Measurements from ENCODE around the gene FOXE1. TPM values are rescaled to one million over a fixed set of nuclear protein-coding genes. Genes with fewer than 3 reads are reported as not detected.

FOXE1 gene
- total and polyA plus RNA-seq, 10 of the 15 experiments (the other 5 are each of a cell fraction or from before 2014, with no cell fraction given): not detected

DNA sequence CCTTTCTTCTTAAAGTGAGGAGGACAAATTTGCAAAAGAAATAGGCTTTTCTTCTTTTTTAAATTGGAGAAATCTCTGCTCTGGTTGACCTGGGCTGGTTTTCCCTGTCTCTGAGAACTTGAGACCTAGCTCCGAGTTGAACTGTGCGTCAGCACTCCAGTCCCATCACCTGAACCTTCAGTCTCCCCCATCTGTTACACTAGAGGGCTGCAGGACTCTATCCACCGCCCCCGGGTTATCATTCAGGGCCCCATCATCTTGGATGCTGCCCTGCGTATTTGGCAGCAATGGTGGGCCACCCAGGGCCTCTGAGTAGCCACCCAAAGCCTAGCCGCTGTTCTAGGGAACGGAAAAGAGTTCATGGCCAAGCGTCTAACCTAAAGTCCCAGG is 2.5 kb downstream of the FOXE1 start:
- Histone ChIP-seq H3K27ac (ENCODE audit: control insufficient read depth, insufficient read depth) (no peak overlapping the region), H3K27me3 (replicated peaks in 1 of 2; ENCODE audit: control insufficient read depth in 2 of 2, insufficient read depth in 2 of 2, low read length in 1 of 2) (peaks cover 25 to 49% of the 10 kb centered on the region in 2 experiments), H4K20me1 (ENCODE audit: control insufficient read depth, insufficient read depth) (no peaks in the 10 kb centered on the region), H3K4me3 (no peak overlapping the region), H3K4me2 (ENCODE audit: control insufficient read depth, insufficient read depth) (no peak overlapping the region), H3K9ac (ENCODE audit: control insufficient read depth, insufficient read depth, low read length) (no peak overlapping the region), H3K79me2 (ENCODE audit: control insufficient read depth, insufficient read depth, low read length) (no peaks in the 10 kb centered on the region), H2AFZ (ENCODE audit: control insufficient read depth, low read depth, low read length) (no peak overlapping the region), H3K9me3 (replicated peaks; ENCODE audit: control insufficient read depth, insufficient read depth, low read length) (no peaks in the 10 kb centered on the region; the same call in 2 of the 3 replicates), H3K4me1 (ENCODE audit: control insufficient read depth, insufficient read depth, low read length) (no peaks in the 10 kb centered on the region), H3K36me3 (ENCODE audit: control insufficient read depth in 2 of 2, insufficient read depth in 2 of 2, low read length in 1 of 2) (no peaks in the 10 kb centered on the region)
- in situ Hi-C loops (cut with MboI) (no loop called here), intact Hi-C loops (cut with micrococcal nuclease; ENCODE audit: unreplicated experiment) (no loop called here)
- TF ChIP-seq CBFB (IDR thresholded peaks at IDR 0.05; ENCODE audit: low read depth): no peak
- TF ChIP-seq, protein P1, sequence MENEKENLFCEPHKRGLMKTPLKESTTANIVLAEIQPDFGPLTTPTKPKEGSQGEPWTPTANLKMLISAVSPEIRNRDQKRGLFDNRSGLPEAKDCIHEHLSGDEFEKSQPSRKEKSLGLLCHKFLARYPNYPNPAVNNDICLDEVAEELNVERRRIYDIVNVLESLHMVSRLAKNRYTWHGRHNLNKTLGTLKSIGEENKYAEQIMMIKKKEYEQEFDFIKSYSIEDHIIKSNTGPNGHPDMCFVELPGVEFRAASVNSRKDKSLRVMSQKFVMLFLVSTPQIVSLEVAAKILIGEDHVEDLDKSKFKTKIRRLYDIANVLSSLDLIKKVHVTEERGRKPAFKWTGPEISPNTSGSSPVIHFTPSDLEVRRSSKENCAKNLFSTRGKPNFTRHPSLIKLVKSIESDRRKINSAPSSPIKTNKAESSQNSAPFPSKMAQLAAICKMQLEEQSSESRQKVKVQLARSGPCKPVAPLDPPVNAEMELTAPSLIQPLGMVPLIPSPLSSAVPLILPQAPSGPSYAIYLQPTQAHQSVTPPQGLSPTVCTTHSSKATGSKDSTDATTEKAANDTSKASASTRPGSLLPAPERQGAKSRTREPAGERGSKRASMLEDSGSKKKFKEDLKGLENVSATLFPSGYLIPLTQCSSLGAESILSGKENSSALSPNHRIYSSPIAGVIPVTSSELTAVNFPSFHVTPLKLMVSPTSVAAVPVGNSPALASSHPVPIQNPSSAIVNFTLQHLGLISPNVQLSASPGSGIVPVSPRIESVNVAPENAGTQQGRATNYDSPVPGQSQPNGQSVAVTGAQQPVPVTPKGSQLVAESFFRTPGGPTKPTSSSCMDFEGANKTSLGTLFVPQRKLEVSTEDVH (IDR thresholded peaks at IDR 0.05; ENCODE audit: low read depth, partially characterized antibody): no peak
- no peak for TF ChIP-seq CBX3 (IDR thresholded peaks at IDR 0.05; ENCODE audit: borderline replicate concordance, low read depth)
- no peak for TF ChIP-seq IRF4 (IDR thresholded peaks at IDR 0.05; ENCODE audit: low read depth, low read length)
- TF ChIP-seq EP300 (IDR thresholded peaks at IDR 0.05; ENCODE audit: borderline replicate concordance in 1 of 2, control insufficient read depth in 1 of 2, low read depth in 2 of 2, low read length in 2 of 2): no peak
- TF ChIP-seq MTA2 (IDR thresholded peaks at IDR 0.05; ENCODE audit: low read depth): no peak
- no peak for TF ChIP-seq TAF1 (IDR thresholded peaks at IDR 0.05; ENCODE audit: borderline replicate concordance, low read depth, low read length)
- no peak for TF ChIP-seq NFYB (IDR thresholded peaks at IDR 0.05; ENCODE audit: insufficient read depth, low read depth, low read length)
- POLR2A ChIA-PET: no interaction called here
- CTCF ChIA-PET: no interaction called here
- SMC1A ChIA-PET (ENCODE audit: uncharacterized antibody, unreplicated experiment): no interaction called here
- no peak for ATAC-seq
- DNase-seq (ENCODE audit: low read depth, low spot score): no peak
- no TSS peak for BruUV-seq (replicated peaks)
- 45% methylated on average over 8 of the region's 8 CpGs for WGBS (ENCODE audit: insufficient coverage, insufficient replicate concordance, low lambda C conversion rate, missing lambda C conversion rate)
- FAIRE-seq: no peak
- RAD21 ChIA-PET (ENCODE audit: unreplicated experiment): no interaction called here
